ENCODE measurements around the gene CELF1.

The CELF1 gene

DNA sequence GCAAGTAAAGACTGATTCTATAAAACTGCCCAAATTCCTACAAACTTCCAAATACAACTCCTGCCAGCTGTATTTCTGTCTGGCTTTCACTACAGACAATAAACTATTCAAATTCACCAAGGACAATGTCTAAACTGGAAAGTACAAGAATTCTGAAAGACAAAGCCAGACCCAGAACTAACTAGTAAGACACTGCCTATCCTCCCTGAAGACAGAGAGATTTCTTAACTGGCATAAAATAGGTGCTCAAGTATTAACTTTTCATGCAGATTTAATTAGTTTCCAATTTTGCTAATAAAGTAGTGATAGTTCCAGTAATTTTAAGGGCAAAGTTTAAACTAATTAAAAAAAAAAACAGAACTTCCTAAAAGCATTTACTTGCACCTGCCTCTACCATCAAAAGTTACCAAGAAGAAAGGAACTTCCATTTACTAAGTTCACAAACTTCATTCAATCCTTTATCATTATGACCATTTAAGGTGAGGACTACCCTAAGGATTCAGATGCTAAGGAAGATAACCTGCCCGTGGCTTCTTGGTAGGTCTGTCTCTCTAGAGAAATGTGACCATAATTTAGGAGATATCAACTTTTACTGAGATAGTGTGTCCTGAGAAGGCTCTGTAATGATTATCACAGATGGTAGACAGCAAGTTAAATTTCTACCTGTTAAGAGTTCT is 45.2 kb downstream of the CELF1 start:
- no peak for DNase-seq

DNA sequence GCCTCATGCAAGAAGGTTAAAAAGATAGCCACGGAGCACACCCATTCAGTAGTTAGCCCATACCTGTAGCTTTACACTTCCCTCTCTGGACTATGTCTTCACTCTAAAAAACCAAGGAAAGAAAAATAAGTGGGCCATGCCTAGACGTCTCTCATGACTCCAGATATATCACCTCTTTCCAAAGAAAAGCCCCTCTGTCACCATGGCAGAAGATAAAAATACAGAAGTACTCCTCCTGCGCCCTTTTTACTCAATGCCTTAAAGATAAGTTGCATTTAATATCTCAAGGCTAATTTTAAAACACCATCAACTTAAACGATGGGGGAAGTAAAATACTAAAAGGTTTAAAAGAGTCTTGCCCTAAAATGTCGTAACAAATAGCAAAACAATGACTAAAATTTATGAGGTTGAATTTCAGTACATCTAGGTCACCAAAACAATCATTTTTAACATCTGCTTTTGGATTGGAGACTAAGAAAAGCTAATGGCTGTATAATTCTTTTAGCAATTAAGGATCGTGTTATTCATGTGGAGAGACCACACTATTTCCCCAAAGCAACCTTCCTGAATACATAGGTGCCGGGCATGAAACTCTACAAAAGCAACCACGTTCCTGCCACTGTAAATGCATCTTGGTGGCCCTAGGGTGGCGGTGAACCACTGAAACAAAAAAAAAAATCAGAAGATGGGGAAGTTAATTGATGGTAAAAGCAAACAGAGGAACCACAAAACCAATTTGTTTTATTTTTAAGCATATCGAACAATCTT is 46.0 kb downstream of the CELF1 start:
- DNase-seq: no peak

DNA sequence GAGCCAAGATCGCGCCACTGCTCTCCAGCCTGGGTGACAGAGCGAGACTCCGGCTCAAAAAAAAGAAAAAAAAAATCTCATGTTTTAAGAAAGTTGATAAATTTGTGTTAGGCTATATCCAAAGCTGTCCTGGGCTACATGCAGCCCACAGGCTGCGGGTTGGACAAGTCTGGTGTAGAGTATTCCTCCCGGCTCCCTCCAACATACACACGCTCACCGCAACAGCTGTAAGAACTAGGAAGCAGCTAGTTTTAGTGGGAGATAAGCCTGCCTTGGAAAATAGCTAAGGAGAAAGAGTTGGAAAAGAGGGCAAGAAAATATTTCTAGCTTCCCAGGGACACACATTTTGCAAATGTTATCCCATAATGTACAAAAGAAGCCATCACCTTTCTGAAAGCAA is 46.6 kb downstream of the CELF1 start:
- DNase-seq: no peak

DNA sequence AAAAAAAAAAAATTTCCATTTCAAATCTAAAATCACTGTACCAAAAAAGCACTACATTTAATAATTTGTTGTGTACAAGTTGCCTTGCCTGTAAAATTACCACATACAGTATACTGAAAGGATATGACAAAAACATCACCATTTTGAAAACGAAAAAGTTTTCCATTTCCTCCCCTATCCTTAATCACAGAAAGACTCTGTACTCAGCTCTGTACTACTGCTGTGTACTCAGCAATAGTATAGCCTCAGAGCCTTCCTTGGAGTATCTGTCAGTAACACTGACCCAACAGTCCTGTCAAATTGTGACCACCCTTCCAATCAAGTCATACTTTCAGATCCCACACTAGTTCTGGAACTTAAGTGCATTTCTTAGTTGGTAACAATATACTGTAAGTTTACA is 48.0 kb downstream of the CELF1 start:
- no peak for DNase-seq

DNA sequence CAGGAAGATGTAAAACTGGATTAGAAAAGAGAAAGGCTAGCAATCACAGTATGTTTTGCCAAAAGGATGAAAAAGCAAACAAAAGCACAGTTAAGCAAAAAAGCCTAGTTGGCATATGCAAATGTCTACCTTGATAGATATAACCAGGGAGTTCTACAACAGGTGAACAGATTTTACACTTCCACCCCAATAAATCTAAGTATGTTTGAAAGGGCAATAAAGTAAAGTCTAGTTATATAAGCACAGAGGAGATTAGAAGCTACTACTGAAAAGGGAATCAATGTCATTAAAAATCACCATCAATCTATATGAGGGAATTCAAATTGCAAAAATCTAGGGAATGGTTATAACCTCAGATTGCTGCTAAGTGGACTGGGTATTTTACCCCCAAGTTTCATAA is 49.7 kb downstream of the CELF1 start:
- no peak for DNase-seq

DNA sequence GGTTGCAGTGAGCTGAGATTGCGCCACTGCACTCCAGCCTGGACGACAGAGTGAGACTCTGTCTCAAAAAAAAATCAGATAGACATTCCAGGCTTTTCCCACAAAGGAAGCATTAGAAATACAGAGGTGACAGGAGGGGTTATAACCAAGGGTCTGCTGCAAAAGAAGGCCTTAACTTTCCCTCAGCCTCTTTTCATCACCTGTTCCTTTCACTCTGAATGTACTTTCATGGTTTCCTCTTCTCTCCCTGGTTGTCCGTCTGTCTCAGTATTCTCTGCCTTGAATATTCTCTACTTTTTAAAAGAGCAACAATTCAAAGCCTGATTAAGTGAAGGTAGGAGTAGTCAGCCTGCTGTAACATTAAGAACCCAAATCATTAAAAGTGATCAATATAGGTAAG is 50.2 kb downstream of the CELF1 start:
- no peak for DNase-seq

DNA sequence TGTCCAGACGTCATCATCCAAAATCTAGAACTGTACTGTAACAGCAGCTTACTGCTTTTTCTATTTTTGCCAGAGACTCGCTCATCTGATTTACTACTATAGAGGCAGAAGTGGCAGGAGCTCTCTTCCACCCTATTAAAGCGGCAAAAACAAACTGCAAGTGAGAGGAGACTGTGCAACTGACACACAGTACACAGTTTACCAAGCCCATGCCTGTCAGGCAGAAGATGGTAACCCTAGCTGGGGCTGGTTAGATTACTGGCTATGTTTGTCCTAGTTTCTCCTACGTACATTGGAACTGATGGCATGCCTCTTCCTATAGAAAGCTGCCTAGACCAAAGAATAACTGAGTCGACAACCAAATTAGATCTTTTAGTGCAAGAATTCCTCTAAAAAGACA is 51.8 kb downstream of the CELF1 start:
- no peak for DNase-seq

DNA sequence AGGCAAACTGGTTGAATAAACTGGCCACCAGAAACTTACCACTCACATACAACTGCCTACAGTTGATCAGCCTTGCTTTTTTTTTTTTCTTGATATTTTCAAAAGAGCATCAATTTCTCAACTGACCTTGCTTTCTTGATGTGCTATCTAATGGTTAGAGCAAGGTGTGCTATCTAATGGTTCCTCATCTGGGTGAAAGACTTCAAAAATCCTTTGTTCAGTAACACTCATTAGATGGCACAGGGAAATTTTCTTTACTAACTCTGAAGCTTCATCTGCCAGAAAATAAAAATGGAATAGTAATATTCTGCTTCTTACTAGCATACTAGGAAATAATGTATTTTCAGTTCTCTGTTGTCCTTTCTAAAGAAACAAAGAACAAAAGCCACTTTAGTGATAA is 52.8 kb downstream of the CELF1 start:
- DNase-seq: no peak

DNA sequence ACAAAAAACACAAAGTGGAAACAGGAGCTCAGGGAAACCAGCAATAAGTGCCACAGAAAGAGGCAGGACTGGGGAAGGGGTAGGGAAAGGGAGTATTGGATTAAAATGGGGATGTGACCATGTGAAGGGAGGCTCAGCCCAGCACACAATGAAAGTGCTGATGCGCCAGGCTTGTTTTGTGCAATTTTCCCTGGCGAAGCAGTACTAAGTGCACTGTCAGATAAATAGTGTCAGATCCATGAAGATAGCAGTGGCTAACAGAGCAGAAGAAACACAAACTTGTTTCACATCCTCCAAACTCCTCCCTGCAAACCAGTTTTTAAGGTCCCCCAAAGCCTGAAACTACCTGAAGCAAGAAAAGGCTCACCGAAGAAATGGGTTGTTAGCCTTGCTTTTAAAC is 53.3 kb downstream of the CELF1 start:
- DNase-seq: no peak

DNA sequence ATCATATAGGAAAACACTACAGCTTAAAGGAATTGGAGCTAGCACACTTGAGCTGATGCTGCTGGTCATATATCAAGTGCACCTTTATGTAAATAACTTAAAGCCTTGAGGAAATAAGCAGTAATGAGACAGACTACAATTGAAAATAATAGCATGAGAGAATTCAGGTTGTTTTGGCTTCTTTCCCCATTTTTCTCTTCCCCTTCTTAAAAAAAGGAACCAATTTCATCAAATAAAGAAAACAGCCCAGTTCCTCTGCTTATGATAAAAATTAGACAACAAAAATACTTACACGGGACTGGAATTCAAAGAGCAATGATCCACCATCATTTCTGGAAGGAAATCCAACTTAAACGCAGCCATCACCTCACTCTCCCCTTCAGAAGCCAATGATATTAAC is 53.8 kb downstream of the CELF1 start:
- DNase-seq: no peak

DNA sequence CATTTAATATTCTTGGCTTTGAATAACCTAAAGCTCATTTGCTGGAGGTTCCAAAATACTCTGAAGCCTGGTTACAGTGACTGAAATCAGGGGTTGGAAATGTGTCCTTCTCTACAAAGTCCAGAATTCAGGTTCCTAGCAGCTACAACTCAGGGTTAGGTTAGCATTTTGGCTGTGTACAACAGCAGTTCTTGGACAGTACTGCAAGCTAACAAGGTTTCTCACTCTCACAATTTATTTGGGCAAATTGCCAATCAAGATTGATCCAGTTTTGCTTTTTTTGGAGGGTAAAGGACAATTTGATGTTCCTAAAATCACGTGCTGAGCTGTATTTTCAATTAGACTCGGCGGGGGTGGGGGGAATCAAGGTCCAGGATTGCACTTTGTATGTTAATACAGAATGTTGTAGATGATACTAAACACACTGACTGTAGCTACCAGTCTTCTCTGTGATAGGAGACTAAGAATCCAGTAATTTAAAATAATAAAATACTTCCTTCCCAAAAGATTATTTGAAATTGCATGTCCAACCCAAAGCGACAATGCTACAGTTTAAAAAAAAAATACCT is 54.3 kb downstream of the CELF1 start:
- DNase-seq: no peak

DNA sequence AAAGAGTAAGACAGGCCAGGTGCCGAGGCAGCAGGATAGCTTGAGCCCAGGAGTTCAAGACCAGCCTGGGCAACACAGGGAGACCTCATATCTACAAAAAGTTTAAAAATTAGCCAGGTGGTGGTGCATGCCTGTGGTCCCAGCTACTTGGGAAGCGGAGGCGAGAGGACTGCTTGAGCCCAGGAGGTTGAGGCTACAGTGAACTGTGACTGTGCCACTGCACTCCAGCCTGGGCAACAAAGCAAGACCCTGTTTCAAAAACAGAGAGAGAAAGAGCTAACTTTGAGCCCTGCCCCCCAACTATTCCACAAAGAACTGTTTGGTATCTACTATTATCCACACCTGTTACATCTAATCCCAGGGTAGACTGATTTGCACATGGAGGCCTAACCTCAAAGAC is 54.8 kb downstream of the CELF1 start:
- no peak for DNase-seq

DNA sequence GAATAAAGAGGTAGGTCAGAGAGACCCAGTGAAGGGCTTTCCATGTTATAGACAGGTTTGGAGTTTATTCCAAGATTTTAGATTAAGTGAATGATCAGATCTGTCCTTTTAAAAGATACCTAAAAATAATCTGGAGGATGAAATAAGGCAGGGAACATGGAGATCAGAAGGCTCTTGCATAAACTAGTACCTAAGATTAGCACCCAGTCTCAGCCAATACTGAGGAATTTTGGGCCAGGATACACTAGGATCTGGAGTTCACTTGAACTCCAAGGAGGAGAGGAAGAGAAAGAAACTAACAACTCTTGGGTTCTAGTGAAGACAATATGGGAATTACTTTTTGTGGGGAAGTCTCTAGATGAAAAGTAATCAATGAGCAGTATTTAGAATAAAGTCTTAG is 56.1 kb downstream of the CELF1 start:
- no peak for DNase-seq

DNA sequence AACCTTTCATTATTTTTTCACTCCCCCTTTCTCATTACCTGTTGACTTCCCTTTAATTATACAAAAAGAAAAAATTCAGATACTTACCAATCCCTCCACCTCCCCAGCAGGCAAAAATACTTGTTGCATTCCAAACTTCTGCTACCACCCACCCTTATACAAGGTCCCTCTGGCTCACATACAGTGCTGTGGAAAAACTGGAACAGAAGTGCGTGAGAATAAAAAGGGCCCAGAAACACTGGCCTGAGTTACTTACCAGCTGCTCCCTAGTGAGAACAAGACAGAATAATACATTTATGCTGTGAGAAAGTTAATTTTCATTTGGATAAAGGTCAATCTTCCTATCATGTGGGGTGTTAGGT is 57.1 kb downstream of the CELF1 start:
- DNase-seq: no peak

DNA sequence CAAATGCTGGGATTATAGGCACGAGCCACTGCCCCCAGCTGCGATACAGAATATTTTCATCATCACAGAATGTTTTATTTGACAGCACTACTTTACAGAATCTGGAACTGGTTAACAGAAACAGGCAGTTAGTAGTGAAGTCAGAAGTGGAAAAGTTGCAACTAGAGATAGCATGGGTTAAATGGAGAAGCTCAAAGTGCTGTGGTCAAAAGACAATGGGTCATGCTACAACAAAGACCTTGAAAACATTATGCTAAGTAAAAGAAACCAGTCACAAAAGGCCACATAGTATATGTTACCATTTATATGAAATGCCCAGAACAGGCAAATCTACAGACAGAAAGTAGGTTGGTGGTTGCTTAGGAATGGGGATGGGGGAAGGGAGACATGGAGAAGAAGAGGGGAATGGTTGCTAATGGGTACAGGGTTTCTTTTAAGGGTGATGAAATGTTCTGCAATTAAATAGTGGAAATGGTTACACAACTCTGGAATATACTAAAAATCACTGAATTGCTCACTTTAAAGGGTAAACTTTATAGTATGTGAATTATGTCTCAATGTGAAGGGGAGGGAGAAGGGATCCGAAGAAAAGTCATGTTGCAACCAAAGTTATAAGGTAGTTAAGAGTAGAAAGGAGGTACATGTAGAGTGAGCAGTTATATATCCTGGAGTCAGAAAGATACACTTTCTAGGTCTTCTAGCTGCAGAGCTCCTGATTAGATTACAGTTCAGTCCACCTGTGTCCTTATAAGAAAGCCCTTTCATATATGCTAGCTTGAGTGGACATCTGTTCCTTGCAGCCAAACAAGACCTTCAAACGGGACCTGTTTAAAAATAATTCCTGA is 57.7 kb downstream of the CELF1 start:
- DNase-seq: no peak

DNA sequence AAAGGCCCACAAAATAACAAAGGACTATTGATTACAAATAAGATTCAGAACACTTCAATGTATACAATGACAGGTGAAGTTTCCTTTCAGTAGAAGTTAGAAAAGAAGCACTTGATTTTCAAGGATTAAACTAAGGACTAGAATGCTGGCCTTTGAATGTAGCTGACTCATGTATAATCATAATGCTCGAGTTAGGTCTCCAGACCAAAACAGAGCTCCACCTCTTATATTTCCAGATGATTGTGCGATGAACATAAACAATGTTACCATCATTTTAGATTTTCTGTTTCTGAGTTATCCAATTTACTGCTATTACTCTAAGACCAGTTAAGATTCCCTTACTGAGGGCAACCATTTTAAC is 63.6 kb downstream of the CELF1 start:
- no peak for DNase-seq

DNA sequence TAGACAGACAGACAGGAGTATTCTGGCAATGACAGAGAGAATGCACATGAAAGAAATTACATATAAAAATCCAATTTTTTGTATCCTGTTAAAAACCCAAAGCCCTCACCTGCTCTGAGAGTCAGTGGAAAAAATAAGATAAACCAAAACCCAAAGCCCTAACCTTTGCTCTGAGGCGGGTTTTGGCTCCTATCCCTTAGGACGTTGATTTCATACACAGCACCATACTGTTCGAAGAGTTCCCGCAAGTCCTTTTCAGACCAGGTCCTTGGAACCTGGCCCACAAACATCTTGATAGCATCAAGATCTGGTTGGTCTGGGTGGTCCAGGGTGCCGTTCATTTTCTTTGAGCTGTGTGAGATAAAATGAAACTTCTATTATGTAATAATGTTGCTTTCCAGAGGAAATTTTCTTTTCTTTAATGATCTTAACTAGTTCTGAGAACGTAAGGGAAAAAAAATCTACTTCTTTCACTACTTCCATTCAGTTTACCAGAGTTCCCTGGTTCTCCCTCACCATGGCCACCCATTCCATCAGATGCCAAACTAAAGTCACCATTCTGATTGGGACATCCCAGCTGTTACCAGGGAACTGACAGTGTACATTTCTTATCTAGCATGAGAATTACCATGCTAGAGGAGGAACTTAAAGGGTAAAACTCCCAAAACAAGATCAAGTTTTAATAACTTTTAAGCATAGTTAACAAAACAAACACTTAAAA is 64.1 kb downstream of the CELF1 start:
- DNase-seq: no peak

DNA sequence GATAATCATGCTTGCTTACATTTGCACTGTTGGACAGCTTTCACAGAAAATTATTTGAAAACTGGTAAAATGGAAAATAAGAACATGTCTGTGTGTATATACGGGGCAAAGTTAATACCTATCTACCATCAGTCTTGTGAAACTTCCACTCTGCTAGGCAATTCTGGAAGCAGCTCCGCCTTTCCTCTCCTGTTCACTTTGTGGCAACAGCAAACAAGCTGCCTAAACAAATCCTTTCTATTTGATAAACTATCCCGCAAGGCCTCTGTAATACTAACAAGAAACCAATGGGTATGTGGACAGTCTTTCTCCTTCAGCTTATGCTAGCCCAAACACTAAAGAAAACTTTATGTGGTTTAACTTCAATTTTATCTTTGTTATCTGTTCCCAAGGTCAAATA is 64.8 kb downstream of the CELF1 start:
- DNase-seq: no peak

DNA sequence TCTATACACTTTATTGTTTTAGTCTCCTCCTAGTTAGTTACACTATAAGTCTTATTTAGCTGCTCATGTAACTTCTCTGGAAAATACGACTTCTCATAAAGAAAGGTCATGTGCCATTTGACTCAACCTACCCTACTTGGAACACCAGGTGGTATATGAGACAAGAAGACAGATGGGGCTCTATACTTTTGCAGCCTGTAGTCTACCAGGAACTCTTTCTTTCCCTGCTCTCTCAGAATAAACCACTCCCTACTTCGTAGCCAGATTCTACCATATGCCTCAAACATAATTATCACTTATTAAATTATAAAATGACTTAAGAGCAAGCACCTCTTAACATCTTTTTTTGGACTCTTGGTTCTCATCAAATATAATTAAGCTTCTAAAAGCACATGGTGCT is 65.5 kb downstream of the CELF1 start:
- DNase-seq: no peak

DNA sequence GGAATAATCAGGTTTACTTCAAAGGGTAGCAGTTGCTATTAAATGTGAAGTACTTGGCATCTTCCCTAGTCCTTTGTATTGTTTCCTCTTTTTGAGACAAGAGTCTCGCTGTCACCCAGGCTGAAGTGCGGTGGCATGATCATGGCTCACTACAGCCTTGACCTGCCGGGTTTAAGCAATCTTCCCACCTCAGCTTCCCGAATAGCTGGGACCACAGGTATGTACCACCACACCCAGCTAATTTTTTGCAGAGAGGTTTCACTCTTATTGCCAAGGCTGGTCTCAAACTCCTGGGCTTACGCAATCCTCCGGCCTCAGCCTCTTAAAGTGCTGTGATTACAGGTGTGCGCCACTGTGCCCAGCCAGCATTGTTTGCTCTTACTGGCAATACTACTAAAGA is 67.8 kb downstream of the CELF1 start:
- no peak for DNase-seq

DNA sequence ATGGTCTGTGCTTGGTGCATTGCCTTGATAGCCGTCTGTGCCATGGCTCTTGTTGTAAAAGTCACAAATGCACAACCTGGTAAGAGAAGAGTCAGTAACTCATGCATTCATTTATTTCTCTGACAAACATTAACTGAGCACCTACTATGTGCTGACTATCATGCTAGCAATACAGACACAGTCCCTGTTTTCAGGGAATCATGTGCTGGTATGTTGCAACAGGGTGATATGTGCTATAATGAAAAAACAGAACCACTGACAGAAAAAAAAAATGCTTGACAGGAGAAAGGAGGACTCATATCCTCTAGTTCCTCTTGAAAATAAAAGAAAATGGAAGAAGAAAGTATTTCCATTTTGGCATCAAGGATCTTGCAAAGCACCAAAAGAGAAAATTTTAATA is 69.5 kb downstream of the CELF1 start:
- no peak for DNase-seq

DNA sequence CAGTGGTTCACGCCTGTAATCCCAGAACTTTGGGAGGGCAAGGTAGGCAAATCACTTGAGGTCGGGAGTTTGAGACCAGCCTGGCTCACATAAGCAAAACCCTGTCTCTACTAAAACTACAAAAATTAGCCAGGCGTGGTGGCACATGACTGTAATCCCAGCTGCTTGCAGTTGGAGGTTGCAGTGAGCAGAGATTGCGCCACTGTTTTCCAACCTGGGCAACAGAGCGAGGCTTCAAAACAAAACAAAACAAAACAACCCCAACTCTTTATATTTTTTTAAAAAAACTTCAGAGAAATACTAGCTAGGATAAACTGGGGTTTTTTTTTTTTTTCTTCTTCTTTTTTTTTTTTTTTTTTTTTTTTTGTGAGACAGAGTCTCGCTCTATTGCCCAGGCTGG is 72.2 kb downstream of the CELF1 start:
- no peak for DNase-seq

DNA sequence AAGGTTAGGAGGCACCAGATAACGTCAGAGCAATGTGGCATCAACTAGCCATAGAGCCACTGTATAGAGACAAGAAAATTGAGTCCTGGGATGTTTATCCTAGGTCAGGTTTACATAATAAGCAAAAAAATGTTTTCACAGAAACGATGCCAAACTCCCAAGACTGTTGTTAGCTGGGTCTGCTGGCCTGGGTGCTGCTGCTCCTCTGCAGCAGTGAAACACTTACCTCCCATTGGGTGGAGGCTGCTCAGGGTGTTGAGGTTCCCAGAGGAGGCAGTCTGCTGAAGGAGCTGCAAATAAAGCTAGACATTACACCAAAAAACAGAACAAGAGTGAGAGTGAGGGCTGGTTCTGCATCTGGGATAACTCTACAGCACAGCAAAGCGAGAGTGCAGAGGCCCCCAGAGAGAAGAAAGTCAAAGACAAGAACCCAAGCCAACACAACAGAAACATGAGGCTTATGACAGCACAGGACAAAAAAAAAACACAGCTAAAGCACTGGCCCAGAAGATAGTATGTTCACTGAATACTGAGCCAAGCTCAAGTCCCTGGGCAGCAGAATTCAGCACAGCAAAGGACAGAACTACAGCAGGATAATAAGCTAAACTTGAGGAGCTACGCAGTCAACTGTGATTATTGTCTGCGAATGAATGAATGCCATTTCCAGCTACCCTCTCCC is 74.1 kb downstream of the CELF1 start:
- DNase-seq: no peak

All from cortex of kidney (tissue), 1 donor.